ENCODE measurements around the gene LBX2.

The LBX2 gene

GRCh38 chr2:74525717-74526648 lies 26.6 kb upstream of the LBX2 start, which contains the start of gene DQX1:
TSS of gene DQX1 (minus strand) at chr2:74526231. CDS start at chr2:74525729, 502 bp downstream.
- no peak for DNase-seq

- no peak for DNase-seq
These were observed 25.7 kb upstream of the LBX2 start for GRCh38 chr2:74524955-74525716.

- DNase-seq, result no peak
These were observed 24.6 kb upstream of the LBX2 start for GRCh38 chr2:74524005-74524404.

GRCh38 chr2:74522516-74522915 lies 23.1 kb upstream of the LBX2 start:
- no peak for DNase-seq

- DNase-seq, result no peak
These were observed 17.2 kb upstream of the LBX2 start for GRCh38 chr2:74516650-74517049.

- DNase-seq, result peak; percentile 41
These were observed 16.7 kb upstream of the LBX2 start for GRCh38 chr2:74515981-74516633.

GRCh38 chr2:74515271-74515980 lies 16.0 kb upstream of the LBX2 start:
- no peak for DNase-seq

GRCh38 chr2:74514368-74515270 lies 15.2 kb upstream of the LBX2 start, which contains the start of gene TLX2:
TSS of gene TLX2 (plus strand) at chr2:74514450. CDS start at chr2:74514807, 357 bp downstream.
- no peak for DNase-seq

- DNase-seq, result peak; percentile 18
These were observed 14.4 kb upstream of the LBX2 start for GRCh38 chr2:74513605-74514367.

- DNase-seq, result no peak
These were observed 13.6 kb upstream of the LBX2 start for GRCh38 chr2:74512744-74513604.

- no peak for DNase-seq
These were observed 11.9 kb upstream of the LBX2 start for GRCh38 chr2:74511104-74511989.

- no peak for DNase-seq
These were observed 10.9 kb upstream of the LBX2 start for GRCh38 chr2:74510272-74510671.

- no peak for DNase-seq
These were observed 8.6 kb upstream of the LBX2 start for GRCh38 chr2:74507926-74508520.

GRCh38 chr2:74507145-74507925 lies 7.9 kb upstream of the LBX2 start, which contains the start of gene PCGF1:
TSS of gene PCGF1 (minus strand) at chr2:74507695. CDS start at chr2:74507668, 27 bp downstream.
- peak; percentile 96 for DNase-seq

GRCh38 chr2:74505448-74506246 lies 6.2 kb upstream of the LBX2 start:
- no peak for DNase-seq

GRCh38 chr2:74504591-74504990 lies 5.2 kb upstream of the LBX2 start:
- DNase-seq, result no peak

Data from NCI-H510A treated with DMSO at 0.1 percent for 48 hours (cell line).